SK-N-MC (cell line): Measurements from ENCODE around the gene HNF4A.

ENCODE experiments used
- EZH2 ChIP-seq: fragments of 200-600 bp; sonication (generic); IDR thresholded peaks from one replicate; pipeline ENCODE4 v1.6.1; 2017; ENCODE audit warnings: antibody characterized with exemption
- FOXP2 ChIP-seq: optimal IDR thresholded peaks from 2 replicates; pipeline ENCODE3; 2011; ENCODE audit warnings: mild to moderate bottlenecking, moderate library complexity; ENCODE audit not compliant: insufficient read depth; ENCODE audit errors: extremely low read length, control extremely low read depth
- POLR2AphosphoS5 ChIP-seq: IDR thresholded peaks from 2 replicates; pipeline ENCODE4 v1.6.1; 2012; ENCODE audit warnings: mild to moderate bottlenecking, low read depth, low read length, borderline replicate concordance

GRCh38 chr20:44343162-44343675, 12.3 kb upstream of the HNF4A start:
- no peak for TF ChIP-seq EZH2
- no peak for TF ChIP-seq POLR2AphosphoS5
- no peak for TF ChIP-seq FOXP2
